H9 (cell line): ENCODE data around the gene ST6GAL1. TPM values are rescaled to one million over a fixed set of nuclear protein-coding genes. Genes with fewer than 3 reads are reported as not detected.

Experiments
- DNase-seq: peaks from one replicate; pipeline ENCODE4 v3.0.0-alpha.2; 2017
- H2AFZ ChIP-seq: one replicate; pipeline ENCODE4 v1.6.1; 2013; ENCODE audit warnings: mild to moderate bottlenecking, low read length, control low read depth, moderate library complexity
- H2AK5ac ChIP-seq: 2 replicates; pipeline ENCODE4 v1.6.1; 2013; ENCODE audit warnings: low read length, control low read depth, mixed read lengths; ENCODE audit not compliant: insufficient read length
- H2BK120ac ChIP-seq: one replicate; pipeline ENCODE4 v1.6.1; 2013; ENCODE audit warnings: low read depth, mild to moderate bottlenecking, low read length, control low read depth, inconsistent platforms; ENCODE audit not compliant: poor library complexity, severe bottlenecking
- H2BK12ac ChIP-seq: 2 replicates; pipeline ENCODE4 v1.6.1; 2013; ENCODE audit warnings: low read length, control low read depth, mixed read lengths, low read depth; ENCODE audit not compliant: insufficient read length
- H2BK15ac ChIP-seq: 2 replicates; pipeline ENCODE4 v1.6.1; 2013; ENCODE audit warnings: low read depth, low read length, control low read depth
- H2BK20ac ChIP-seq: one replicate; pipeline ENCODE4 v1.6.1; 2013; ENCODE audit warnings: low read depth, mild to moderate bottlenecking, low read length, control low read depth, inconsistent platforms; ENCODE audit not compliant: poor library complexity, severe bottlenecking
- H2BK5ac ChIP-seq: 2 replicates; pipeline ENCODE4 v1.6.1; 2013; ENCODE audit warnings: low read length, control low read depth, mixed read lengths; ENCODE audit not compliant: insufficient read length
- H3K14ac ChIP-seq: 2 replicates; pipeline ENCODE4 v1.6.1; 2013; ENCODE audit warnings: low read length, control low read depth; ENCODE audit not compliant: insufficient read depth
- H3K18ac ChIP-seq: 2 replicates; pipeline ENCODE4 v1.6.1; 2013; ENCODE audit warnings: low read depth, mild to moderate bottlenecking, mixed read lengths, low read length, control low read depth; ENCODE audit not compliant: insufficient read length
- H3K23ac ChIP-seq: 2 replicates; pipeline ENCODE4 v1.6.1; 2013; ENCODE audit warnings: low read length, control low read depth, mixed read lengths, low read depth; ENCODE audit not compliant: insufficient read length
- H3K23me2 ChIP-seq: 2 replicates; pipeline ENCODE4 v1.6.1; 2013; ENCODE audit warnings: low read depth, mild to moderate bottlenecking, mixed read lengths, low read length, control low read depth; ENCODE audit not compliant: insufficient read length, poor library complexity, severe bottlenecking
- H3K27ac ChIP-seq: 2 replicates; pipeline ENCODE4 v1.5.1; 2013; ENCODE audit warnings: low read length, control low read depth, mixed read lengths, low read depth; ENCODE audit not compliant: insufficient read length
- H3K27me3 ChIP-seq: 2 replicates; pipeline ENCODE4 v1.6.1; 2013; ENCODE audit warnings: low read length, control low read depth, inconsistent platforms; ENCODE audit not compliant: insufficient read depth
- H3K4ac ChIP-seq: 2 replicates; pipeline ENCODE4 v1.6.1; 2013; ENCODE audit warnings: low read depth, mild to moderate bottlenecking, control low read depth, inconsistent platforms, low read length, moderate library complexity
- H3K4me1 ChIP-seq: 2 replicates; pipeline ENCODE4 v1.6.1; 2013; ENCODE audit warnings: low read length, control low read depth, inconsistent platforms; ENCODE audit not compliant: insufficient read depth
- H3K4me2 ChIP-seq: 2 replicates; pipeline ENCODE4 v1.6.1; 2013; ENCODE audit warnings: low read length, control low read depth, mixed read lengths; ENCODE audit not compliant: insufficient read length, insufficient read depth
- H3K56ac ChIP-seq: 2 replicates; pipeline ENCODE4 v1.6.1; 2013; ENCODE audit warnings: low read depth, mild to moderate bottlenecking, mixed read lengths, low read length, control low read depth; ENCODE audit not compliant: insufficient read length
- H3K79me1 ChIP-seq: 2 replicates; pipeline ENCODE4 v1.6.1; 2013; ENCODE audit warnings: low read depth, mild to moderate bottlenecking, moderate library complexity, low read length, control low read depth, inconsistent platforms; ENCODE audit not compliant: insufficient read depth, poor library complexity, severe bottlenecking
- H3K79me2 ChIP-seq: 2 replicates; pipeline ENCODE4 v1.6.1; 2013; ENCODE audit warnings: low read length, control low read depth, inconsistent platforms; ENCODE audit not compliant: insufficient read depth
- H3K9ac ChIP-seq: 2 replicates; pipeline ENCODE4 v1.6.1; 2013; ENCODE audit warnings: low read length, control low read depth, mixed read lengths; ENCODE audit not compliant: insufficient read length; ENCODE audit errors: extremely low read depth
- H3K9me3 ChIP-seq: one replicate; pipeline ENCODE4 v1.6.1; 2013; ENCODE audit warnings: low read depth, low read length, inconsistent platforms; ENCODE audit not compliant: control insufficient read depth
- H3T11ph ChIP-seq: one replicate; pipeline ENCODE4 v1.6.1; 2013; ENCODE audit warnings: mild to moderate bottlenecking, low read length, control low read depth, inconsistent platforms
- H4K20me1 ChIP-seq: one replicate; pipeline ENCODE4 v1.6.1; 2013; ENCODE audit not compliant: control insufficient read depth, insufficient read length, insufficient read depth
- H4K5ac ChIP-seq: 2 replicates; pipeline ENCODE4 v1.6.1; 2013; ENCODE audit warnings: low read depth, mild to moderate bottlenecking, mixed read lengths, low read length, control low read depth; ENCODE audit not compliant: insufficient read length
- H4K8ac ChIP-seq: replicated peaks from 2 replicates; pipeline ENCODE4 v1.6.1; 2013; ENCODE audit warnings: low read length, control low read depth, mixed read lengths, low read depth; ENCODE audit not compliant: insufficient read length
- H4K91ac ChIP-seq: 2 replicates; pipeline ENCODE4 v1.6.1; 2013; ENCODE audit warnings: low read depth, mild to moderate bottlenecking, moderate library complexity, mixed read lengths, low read length, control low read depth; ENCODE audit not compliant: insufficient read length
- H3K27ac Mint-ChIP-seq, 3 experiments: 2 replicates in 2 of 3; 3 replicates in 1 of 3; pipeline ENCODE4 v1.8.0; 2020 to 2021; ENCODE audit warnings: mixed read lengths in 3 of 3, mild to moderate bottlenecking in 1 of 3, moderate library complexity in 1 of 3
- H3K27me3 Mint-ChIP-seq: 2 replicates; pipeline ENCODE4 v1.8.0; 2021; ENCODE audit warnings: low read depth, mild to moderate bottlenecking, moderate library complexity, mixed read lengths
- H3K36me3 Mint-ChIP-seq, 3 experiments: 2 replicates in 2 of 3; 3 replicates in 1 of 3; pipeline ENCODE4 v1.8.0; 2020 to 2021; ENCODE audit warnings: low read depth in 3 of 3, mixed read lengths in 3 of 3; ENCODE audit not compliant: insufficient read depth in 1 of 3
- H3K4me1 Mint-ChIP-seq, 2 experiments: 2 replicates each; pipeline ENCODE4 v1.8.0; 2020; ENCODE audit warnings: mixed read lengths in 2 of 2
- H3K4me3 Mint-ChIP-seq, 2 experiments: 2 replicates in 1 of 2; 3 replicates in 1 of 2; pipeline ENCODE4 v1.8.0; 2020 to 2021; ENCODE audit warnings: mild to moderate bottlenecking in 2 of 2, mixed read lengths in 2 of 2, moderate library complexity in 1 of 2
- H3K9me3 Mint-ChIP-seq, 2 experiments: 2 replicates in 1 of 2; 3 replicates in 1 of 2; pipeline ENCODE4 v1.8.0; 2020; ENCODE audit warnings: mild to moderate bottlenecking in 2 of 2, mixed read lengths in 2 of 2, moderate library complexity in 1 of 2
- WGBS: extraction: QIAGEN DNeasy Blood & Tissue Kit; methylation state at CpG from one replicate; pipeline ENCODE4 v1.1.7; 2013; ENCODE audit warnings: missing lambda C conversion rate, low lambda C conversion rate, mixed read lengths; ENCODE audit not compliant: insufficient read length; ENCODE audit errors: extremely low coverage; 5-methylcytosine and 5-hydroxymethylcytosine counted together
- total RNA-seq: library from RNA; stranded (reverse); gene quantifications from 2 replicates; pipeline ENCODE4 v1.2.1, GENCODE V29; 2021
- TF ChIP-seq, protein P1 (sequence below): fragments of 200-600 bp; sonication (generic); conservative IDR thresholded peaks from 3 replicates; pipeline ENCODE4 v1.8.0; 2021; ENCODE audit warnings: antibody characterized with exemption, mild to moderate bottlenecking

ST6GAL1 gene
- total RNA-seq, 1 experiment from 2014 or later, result 139 TPM

DNA sequence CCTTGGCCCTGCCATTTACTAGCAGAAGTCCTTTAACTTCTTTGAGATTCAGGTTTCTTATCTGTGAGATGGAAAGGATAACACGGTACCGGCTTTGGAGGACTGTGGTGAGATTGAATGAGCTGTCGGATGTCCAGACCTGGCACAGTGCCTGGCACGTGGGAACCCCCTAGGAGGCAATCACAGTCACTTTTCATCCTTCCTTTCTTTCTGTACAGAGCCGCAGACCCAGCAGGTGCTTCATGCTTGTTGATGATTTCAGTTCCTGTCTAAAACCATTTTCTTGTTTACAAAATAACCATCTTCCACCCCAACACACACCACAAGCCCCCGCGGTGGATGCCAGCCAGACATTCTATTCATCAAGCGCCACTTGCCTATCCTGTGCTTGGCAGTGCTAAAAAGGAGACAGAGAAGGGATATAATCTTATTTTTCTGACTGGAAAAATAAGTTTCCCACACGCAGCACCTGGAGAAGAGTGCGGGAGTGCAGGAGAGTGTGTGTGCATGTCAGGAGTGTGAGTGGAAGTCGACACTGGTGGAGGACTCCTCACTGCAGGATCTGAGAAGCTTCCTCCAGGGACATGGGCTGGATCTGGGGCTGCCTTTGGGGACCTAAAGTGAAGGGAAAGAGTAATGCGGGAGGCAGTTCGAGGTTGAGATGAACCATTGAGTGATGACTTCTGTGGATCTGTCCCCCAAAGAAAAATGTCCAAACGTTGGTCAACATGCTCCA, 85.7 kb downstream of the ST6GAL1 start:
- Histone ChIP-seq H3K4me1 (no peaks in the 10 kb centered on the region), H3K4me2 (no peak overlapping the region), H3K56ac (no peak overlapping the region), H3K79me2 (no peaks in the 10 kb centered on the region), H2BK15ac (no peak overlapping the region), H3K9me3 (no peaks in the 10 kb centered on the region), H3T11ph (no peak overlapping the region), H3K9ac (no peak overlapping the region), H4K20me1 (no peaks in the 10 kb centered on the region), H2BK5ac (no peak overlapping the region), H3K23ac (no peak overlapping the region), H4K91ac (no peak overlapping the region), H2BK12ac (no peak overlapping the region), H2BK120ac (no peak overlapping the region), H3K27me3 (no peaks in the 10 kb centered on the region), H3K79me1 (no peaks in the 10 kb centered on the region), H2AK5ac (no peak overlapping the region), H4K8ac (no peak overlapping the region), H2BK20ac (no peak overlapping the region), H2AFZ (no peak overlapping the region), H3K14ac (no peak overlapping the region), H3K27ac (no peak overlapping the region), H3K18ac (no peak overlapping the region), H3K4ac (no peak overlapping the region), H3K23me2 (no peaks in the 10 kb centered on the region), H4K5ac (no peak overlapping the region)
- WGBS, result no CpG with 5 or more reads among the region's 14 CpGs
- no peak for DNase-seq
- TF ChIP-seq, protein P1, sequence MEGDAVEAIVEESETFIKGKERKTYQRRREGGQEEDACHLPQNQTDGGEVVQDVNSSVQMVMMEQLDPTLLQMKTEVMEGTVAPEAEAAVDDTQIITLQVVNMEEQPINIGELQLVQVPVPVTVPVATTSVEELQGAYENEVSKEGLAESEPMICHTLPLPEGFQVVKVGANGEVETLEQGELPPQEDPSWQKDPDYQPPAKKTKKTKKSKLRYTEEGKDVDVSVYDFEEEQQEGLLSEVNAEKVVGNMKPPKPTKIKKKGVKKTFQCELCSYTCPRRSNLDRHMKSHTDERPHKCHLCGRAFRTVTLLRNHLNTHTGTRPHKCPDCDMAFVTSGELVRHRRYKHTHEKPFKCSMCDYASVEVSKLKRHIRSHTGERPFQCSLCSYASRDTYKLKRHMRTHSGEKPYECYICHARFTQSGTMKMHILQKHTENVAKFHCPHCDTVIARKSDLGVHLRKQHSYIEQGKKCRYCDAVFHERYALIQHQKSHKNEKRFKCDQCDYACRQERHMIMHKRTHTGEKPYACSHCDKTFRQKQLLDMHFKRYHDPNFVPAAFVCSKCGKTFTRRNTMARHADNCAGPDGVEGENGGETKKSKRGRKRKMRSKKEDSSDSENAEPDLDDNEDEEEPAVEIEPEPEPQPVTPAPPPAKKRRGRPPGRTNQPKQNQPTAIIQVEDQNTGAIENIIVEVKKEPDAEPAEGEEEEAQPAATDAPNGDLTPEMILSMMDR, result no peak
- Mint-ChIP-seq H3K27me3 (no peaks in the 10 kb centered on the region), H3K27ac (peak overlapping the region in 2 of 3 experiments; percentile 57 to 79; a peak in 2 of 7 replicates), H3K36me3 (peaks cover 25 to 67% (median 37%) of the 10 kb centered on the region in 3 experiments; a peak in 6 of 7 replicates), H3K4me3 (no peak overlapping the region; a peak in 1 of 5 replicates), H3K4me1 (peaks cover 3 to 17% of the 10 kb centered on the region in 2 experiments; a peak in 3 of 4 replicates), H3K9me3 (no peaks in the 10 kb centered on the region)
